Measurements from ENCODE around the gene DTD1. TPM values are rescaled to one million over a fixed set of nuclear protein-coding genes. Genes with fewer than 3 reads are reported as not detected.
A peak's percentile ranks its signal among the peaks of the same experiment; 100 is the strongest.

Gene DTD1
- total and polyA plus RNA-seq, 2 of the 13 experiments (the other 11 are each of a cell fraction or from before 2014, with no cell fraction given): 41.2 to 79.3 TPM

DNA sequence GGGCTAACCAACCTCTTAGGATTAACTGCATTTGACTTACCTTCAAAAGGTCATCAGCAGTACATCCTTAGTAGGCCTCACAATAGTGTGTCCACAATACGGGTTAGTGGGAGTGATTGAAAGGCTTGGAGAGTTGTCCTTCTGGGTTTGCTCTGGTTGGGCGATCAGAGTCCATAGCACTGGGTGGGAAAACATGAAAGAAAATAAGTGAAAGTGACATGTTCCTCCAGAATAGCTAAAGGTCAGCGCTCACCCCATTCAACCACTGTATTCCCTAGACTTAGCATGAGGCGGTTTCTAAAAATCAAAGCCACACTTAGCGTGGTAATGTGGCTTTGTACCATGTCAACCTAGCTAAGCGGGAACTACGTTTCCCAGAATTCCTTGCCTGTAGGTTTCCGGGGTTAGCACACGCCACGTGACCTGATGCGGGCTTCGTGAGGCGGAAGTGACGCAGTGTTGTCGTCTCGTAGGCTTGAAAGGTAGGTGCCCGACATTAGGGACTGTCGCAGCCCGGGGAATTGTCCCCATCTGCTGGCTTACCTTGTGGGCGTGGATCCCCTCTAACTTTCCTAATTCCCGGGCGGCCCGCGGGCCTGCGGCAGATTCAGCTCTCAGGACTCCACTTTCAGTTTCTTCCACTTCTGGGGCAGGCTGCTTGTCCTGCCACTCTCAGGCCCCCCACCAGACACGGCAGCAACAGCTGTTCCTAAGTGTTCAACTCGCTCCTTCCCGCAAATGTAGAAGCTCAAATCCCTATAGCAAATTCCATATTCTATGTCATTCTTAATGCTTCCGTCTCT is 206.0 kb downstream of the DTD1 start (continued):
- TF ChIP-seq KMT2A (CRISPR knock-in tag; IDR thresholded peaks at IDR 0.05): 0 out of 2 replicates have a peak, but pooled peaks have one; percentile 39
- TF ChIP-seq ARID5B (CRISPR knock-in tag; IDR thresholded peaks at IDR 0.05): peak; percentile 66; the same call in 1 of the 2 replicates
- peak; percentile 91 for TF ChIP-seq MEIS1 (CRISPR knock-in tag; IDR thresholded peaks at IDR 0.05; ENCODE audit: borderline replicate concordance)
- no peak for TF ChIP-seq KDM6A (CRISPR knock-in tag; IDR thresholded peaks at IDR 0.05; ENCODE audit: low read depth)
- peak; percentile 45; the same call in 1 of the 2 replicates for TF ChIP-seq ZNF567 (CRISPR knock-in tag; IDR thresholded peaks at IDR 0.05; ENCODE audit: borderline replicate concordance)
- TF ChIP-seq HNRNPLL (IDR thresholded peaks at IDR 0.05; ENCODE audit: low read depth, low read length, poor library complexity, severe bottlenecking): no peak
- TF ChIP-seq ETV6 (CRISPR knock-in tag; conservative IDR thresholded peaks at IDR 0.05): 0 out of 2 replicates have a peak, but pooled peaks have one; percentile 50
- TF ChIP-seq ZNF557 (CRISPR knock-in tag; IDR thresholded peaks at IDR 0.05): peak; percentile 94
- peak; percentile 79 for TF ChIP-seq MXD3 (CRISPR knock-in tag; IDR thresholded peaks at IDR 0.05)
- TF ChIP-seq PHB2 (IDR thresholded peaks at IDR 0.05; ENCODE audit: partially characterized antibody): no peak
- peak; percentile 86 for TF ChIP-seq LCORL (IDR thresholded peaks at IDR 0.05)
- TF ChIP-seq LCORL (CRISPR knock-in tag; IDR thresholded peaks at IDR 0.05): peak; percentile 88
- peak; percentile 68 for TF ChIP-seq ZNF124 (CRISPR knock-in tag; IDR thresholded peaks at IDR 0.05)
- TF ChIP-seq, protein P1, sequence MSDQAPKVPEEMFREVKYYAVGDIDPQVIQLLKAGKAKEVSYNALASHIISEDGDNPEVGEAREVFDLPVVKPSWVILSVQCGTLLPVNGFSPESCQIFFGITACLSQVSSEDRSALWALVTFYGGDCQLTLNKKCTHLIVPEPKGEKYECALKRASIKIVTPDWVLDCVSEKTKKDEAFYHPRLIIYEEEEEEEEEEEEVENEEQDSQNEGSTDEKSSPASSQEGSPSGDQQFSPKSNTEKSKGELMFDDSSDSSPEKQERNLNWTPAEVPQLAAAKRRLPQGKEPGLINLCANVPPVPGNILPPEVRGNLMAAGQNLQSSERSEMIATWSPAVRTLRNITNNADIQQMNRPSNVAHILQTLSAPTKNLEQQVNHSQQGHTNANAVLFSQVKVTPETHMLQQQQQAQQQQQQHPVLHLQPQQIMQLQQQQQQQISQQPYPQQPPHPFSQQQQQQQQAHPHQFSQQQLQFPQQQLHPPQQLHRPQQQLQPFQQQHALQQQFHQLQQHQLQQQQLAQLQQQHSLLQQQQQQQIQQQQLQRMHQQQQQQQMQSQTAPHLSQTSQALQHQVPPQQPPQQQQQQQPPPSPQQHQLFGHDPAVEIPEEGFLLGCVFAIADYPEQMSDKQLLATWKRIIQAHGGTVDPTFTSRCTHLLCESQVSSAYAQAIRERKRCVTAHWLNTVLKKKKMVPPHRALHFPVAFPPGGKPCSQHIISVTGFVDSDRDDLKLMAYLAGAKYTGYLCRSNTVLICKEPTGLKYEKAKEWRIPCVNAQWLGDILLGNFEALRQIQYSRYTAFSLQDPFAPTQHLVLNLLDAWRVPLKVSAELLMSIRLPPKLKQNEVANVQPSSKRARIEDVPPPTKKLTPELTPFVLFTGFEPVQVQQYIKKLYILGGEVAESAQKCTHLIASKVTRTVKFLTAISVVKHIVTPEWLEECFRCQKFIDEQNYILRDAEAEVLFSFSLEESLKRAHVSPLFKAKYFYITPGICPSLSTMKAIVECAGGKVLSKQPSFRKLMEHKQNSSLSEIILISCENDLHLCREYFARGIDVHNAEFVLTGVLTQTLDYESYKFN (CRISPR knock-in tag; conservative IDR thresholded peaks at IDR 0.05): peak; percentile 15; the same call in 1 of the 2 replicates
- no peak for TF ChIP-seq ZNF17 (CRISPR knock-in tag; IDR thresholded peaks at IDR 0.05)
- 0 out of 2 replicates have a peak, but pooled peaks have one; percentile 65 for TF ChIP-seq ZNF317 (CRISPR knock-in tag; IDR thresholded peaks at IDR 0.05)
- TF ChIP-seq ESRRA (CRISPR knock-in tag; IDR thresholded peaks at IDR 0.05; ENCODE audit: low read depth): peak; percentile 68; the same call in 1 of the 2 replicates
- TF ChIP-seq SOX5 (CRISPR knock-in tag; IDR thresholded peaks at IDR 0.05; ENCODE audit: borderline replicate concordance): no peak; the same call in 1 of the 2 replicates
- peak; percentile 85 to 87 for TF ChIP-seq HMGXB4 (CRISPR knock-in tag; IDR thresholded peaks at IDR 0.05; ENCODE audit: borderline replicate concordance in 1 of 2, low read depth in 1 of 2)
- TF ChIP-seq SMARCE1 (IDR thresholded peaks at IDR 0.05; ENCODE audit: borderline replicate concordance): no peak
